Ovary (tissue), 3 donors: ENCODE measurements around the gene FOXRED2.

Experiments
- CTCF ChIP-seq, 3 donors: fragments of 450-650 bp in 2 of 3; fragments of 200-600 bp in 1 of 3; IDR thresholded peaks; one replicate each; pipeline versions ENCODE4 v1.5.1 to v1.8.0; 2016 to 2022; ENCODE audit warnings: antibody characterized with exemption in 3 of 3, mild to moderate bottlenecking in 1 of 3
- EP300 ChIP-seq: sonication (generic); formaldehyde crosslinking; IDR thresholded peaks from one replicate; pipeline ENCODE4 v1.6.1; 2017; ENCODE audit warnings: antibody characterized with exemption
- POLR2A ChIP-seq: fragments of 450-650 bp; IDR thresholded peaks from one replicate; pipeline ENCODE4 v1.6.1; 2017; ENCODE audit warnings: antibody characterized with exemption, mild to moderate bottlenecking, moderate library complexity
- donor health status: DM: no; HTN: no; CAD: no.

- TF ChIP-seq CTCF (IDR thresholded peaks at IDR 0.05) (no peak), POLR2A (no peak), EP300 (no peak)
These were observed 3.5 kb upstream of the FOXRED2 start for GRCh38 chr22:36510384-36510783.
